ENCODE data around the gene KLHDC7B. TPM values are rescaled to one million over a fixed set of nuclear protein-coding genes. Genes with fewer than 3 reads are reported as not detected.
"Not testable (repeated sequence)": the region's sequence is repeated elsewhere in the genome, so short reads cannot be mapped to it uniquely, and the experiment has no call there.

KLHDC7B gene
- polyA plus RNA-seq, 3 donors from 2014 or later, result 2.4 to 8.1 (median 4.5) TPM

GRCh38 chr22:50507421-50507990 is 38.2 kb upstream of the KLHDC7B start, which contains the start of gene LMF2:
TSS of gene LMF2 (minus strand) at chr22:50507702. CDS start at chr22:50507675, 27 bp downstream.
- Mint-ChIP-seq H3K27me3 (ENCODE audit: low read depth in 3 of 3) (peaks cover 3 to 7% (median 4%) of the 10 kb centered on the region in 3 donors), H3K4me3 (peak within 1 kb of the TSS; percentile 92 to 95 (median 94)), H3K4me1 (peaks cover 19 to 23% of the 10 kb centered on the region in 2 donors), H3K27ac (peak within 1 kb of the TSS; percentile 94 to 99 (median 97)), H3K9me3 (no peaks in the 10 kb centered on the region), H3K36me3 (no peaks in the 10 kb centered on the region)
- peak; percentile 86 to 92 (median 89) for DNase-seq

- Mint-ChIP-seq H3K4me1 (peaks cover 19 to 23% of the 10 kb centered on the region in 2 donors), H3K36me3 (no peaks in the 10 kb centered on the region), H3K27ac (peak within 1 kb of the TSS; percentile 94 to 99 (median 97)), H3K4me3 (peak within 1 kb of the TSS; percentile 92 to 95 (median 94)), H3K9me3 (no peaks in the 10 kb centered on the region), H3K27me3 (ENCODE audit: low read depth in 3 of 3) (peaks cover 3 to 7% (median 4%) of the 10 kb centered on the region in 3 donors)
- DNase-seq, result peak; percentile 96 to 98 (median 97)
Observed at GRCh38 chr22:50507991-50508884, 37.5 kb upstream of the KLHDC7B start, which contains the start of gene NCAPH2. TSS of gene NCAPH2 (plus strand) at chr22:50508224. CDS start at chr22:50508338, 114 bp downstream.

- H3K27ac Mint-ChIP-seq, result peak overlapping the region; percentile 94 to 99 (median 97)
- H3K27me3 Mint-ChIP-seq (ENCODE audit: low read depth in 3 of 3), result peaks cover 3 to 7% (median 4%) of the 10 kb centered on the region in 3 donors
- H3K4me3 Mint-ChIP-seq, result peak overlapping the region; percentile 92 to 95 (median 94)
- no peaks in the 10 kb centered on the region for H3K9me3 Mint-ChIP-seq
- no peak for DNase-seq
- peaks cover 19 to 23% of the 10 kb centered on the region in 2 donors for H3K4me1 Mint-ChIP-seq
- H3K36me3 Mint-ChIP-seq, result no peaks in the 10 kb centered on the region
Observed at GRCh38 chr22:50508897-50509296, 36.8 kb upstream of the KLHDC7B start.

GRCh38 chr22:50513175-50513574 is 32.5 kb upstream of the KLHDC7B start:
- Mint-ChIP-seq H3K36me3 (no peaks in the 10 kb centered on the region), H3K9me3 (no peaks in the 10 kb centered on the region), H3K27me3 (ENCODE audit: low read depth in 3 of 3) (peaks cover 2 to 8% (median 7%) of the 10 kb centered on the region in 3 donors), H3K27ac (no peak overlapping the region), H3K4me1 (peaks cover 17 to 19% of the 10 kb centered on the region in 2 donors), H3K4me3 (no peak overlapping the region)
- DNase-seq, result no peak

- no peak overlapping the region for H3K27ac Mint-ChIP-seq
- DNase-seq, result no peak
- H3K36me3 Mint-ChIP-seq, result no peaks in the 10 kb centered on the region
- H3K27me3 Mint-ChIP-seq (ENCODE audit: low read depth in 3 of 3), result peaks cover 3 to 7% (median 4%) of the 10 kb centered on the region in 3 donors
- H3K9me3 Mint-ChIP-seq, result no peaks in the 10 kb centered on the region
- H3K4me1 Mint-ChIP-seq, result peaks cover 0 to 6% of the 10 kb centered on the region in 2 donors
- no peak overlapping the region for H3K4me3 Mint-ChIP-seq
Observed at GRCh38 chr22:50516068-50516467, 29.6 kb upstream of the KLHDC7B start.

- Mint-ChIP-seq H3K4me1 (peaks cover 0 to 6% of the 10 kb centered on the region in 2 donors), H3K27me3 (ENCODE audit: low read depth in 3 of 3) (peaks cover 4 to 7% (median 4%) of the 10 kb centered on the region in 3 donors), H3K9me3 (no peaks in the 10 kb centered on the region), H3K36me3 (no peaks in the 10 kb centered on the region), H3K4me3 (no peak overlapping the region), H3K27ac (no peak overlapping the region)
- no peak for DNase-seq
Observed at GRCh38 chr22:50516891-50517290, 28.8 kb upstream of the KLHDC7B start.

GRCh38 chr22:50517495-50518260 is 28.0 kb upstream of the KLHDC7B start:
- H3K9me3 Mint-ChIP-seq, result no peaks in the 10 kb centered on the region
- H3K4me3 Mint-ChIP-seq, result no peak overlapping the region
- H3K27me3 Mint-ChIP-seq (ENCODE audit: low read depth in 3 of 3), result peaks cover 4 to 7% (median 5%) of the 10 kb centered on the region in 3 donors
- peaks cover 0 to 6% of the 10 kb centered on the region in 2 donors for H3K4me1 Mint-ChIP-seq
- no peaks in the 10 kb centered on the region for H3K36me3 Mint-ChIP-seq
- no peak for DNase-seq
- H3K27ac Mint-ChIP-seq, result no peak overlapping the region

GRCh38 chr22:50518606-50519005 is 27.1 kb upstream of the KLHDC7B start:
- no peak overlapping the region for H3K27ac Mint-ChIP-seq
- H3K9me3 Mint-ChIP-seq, result no peaks in the 10 kb centered on the region
- H3K36me3 Mint-ChIP-seq, result no peaks in the 10 kb centered on the region
- H3K27me3 Mint-ChIP-seq (ENCODE audit: low read depth in 3 of 3), result peaks cover 4 to 10% (median 5%) of the 10 kb centered on the region in 3 donors
- peaks cover 0 to 6% of the 10 kb centered on the region in 2 donors for H3K4me1 Mint-ChIP-seq
- H3K4me3 Mint-ChIP-seq, result no peak overlapping the region
- DNase-seq, result no peak

- H3K4me3 Mint-ChIP-seq, result no peak overlapping the region
- peaks cover 0 to 6% of the 10 kb centered on the region in 2 donors for H3K4me1 Mint-ChIP-seq
Observed at GRCh38 chr22:50519151-50519550, 26.5 kb upstream of the KLHDC7B start.

GRCh38 chr22:50520184-50520583 is 25.5 kb upstream of the KLHDC7B start:
- peaks cover 8 to 14% (median 11%) of the 10 kb centered on the region in 3 donors for H3K27me3 Mint-ChIP-seq (ENCODE audit: low read depth in 3 of 3)
- H3K36me3 Mint-ChIP-seq, H3K27ac Mint-ChIP-seq, H3K4me1 Mint-ChIP-seq, H3K9me3 Mint-ChIP-seq, H3K4me3 Mint-ChIP-seq, DNase-seq: not testable (repeated sequence)

More at GRCh38 chr22:50519151-50519550, 26.5 kb upstream of the KLHDC7B start:
- Mint-ChIP-seq H3K9me3 (no peaks in the 10 kb centered on the region), H3K36me3 (no peaks in the 10 kb centered on the region), H3K27me3 (ENCODE audit: low read depth in 3 of 3) (peaks cover 4 to 10% (median 5%) of the 10 kb centered on the region in 3 donors), H3K27ac (no peak overlapping the region)
- DNase-seq, result no peak

- no peak overlapping the region for H3K4me3 Mint-ChIP-seq
- no peak overlapping the region for H3K27ac Mint-ChIP-seq
- no peaks in the 10 kb centered on the region for H3K9me3 Mint-ChIP-seq
- DNase-seq, result no peak
- H3K4me1 Mint-ChIP-seq, result peaks cover 7 to 8% of the 10 kb centered on the region in 2 donors
- H3K36me3 Mint-ChIP-seq, result no peaks in the 10 kb centered on the region
- H3K27me3 Mint-ChIP-seq (ENCODE audit: low read depth in 3 of 3), result peaks cover 12 to 15% (median 13%) of the 10 kb centered on the region in 3 donors
Observed at GRCh38 chr22:50520826-50521453, 24.8 kb upstream of the KLHDC7B start.

GRCh38 chr22:50521710-50522109 is 24.0 kb upstream of the KLHDC7B start:
- Mint-ChIP-seq H3K4me3 (no peak overlapping the region), H3K27ac (no peak overlapping the region), H3K27me3 (ENCODE audit: low read depth in 3 of 3) (peaks cover 12 to 15% (median 13%) of the 10 kb centered on the region in 3 donors), H3K9me3 (no peaks in the 10 kb centered on the region), H3K4me1 (peaks cover 8 to 9% of the 10 kb centered on the region in 2 donors), H3K36me3 (no peaks in the 10 kb centered on the region)
- no peak for DNase-seq
